NK-92 (cell line): ENCODE data around the gene CLECL1.
"Not testable (repeated sequence)": the region's sequence is repeated elsewhere in the genome, so short reads cannot be mapped to it uniquely, and the experiment has no call there.

ENCODE experiments used
- DNase-seq: peaks from one replicate; lab custom pipeline; 2025; ENCODE audit not compliant: unreplicated experiment; lab: John Stamatoyannopoulos, UW

The CLECL1 gene

DNA sequence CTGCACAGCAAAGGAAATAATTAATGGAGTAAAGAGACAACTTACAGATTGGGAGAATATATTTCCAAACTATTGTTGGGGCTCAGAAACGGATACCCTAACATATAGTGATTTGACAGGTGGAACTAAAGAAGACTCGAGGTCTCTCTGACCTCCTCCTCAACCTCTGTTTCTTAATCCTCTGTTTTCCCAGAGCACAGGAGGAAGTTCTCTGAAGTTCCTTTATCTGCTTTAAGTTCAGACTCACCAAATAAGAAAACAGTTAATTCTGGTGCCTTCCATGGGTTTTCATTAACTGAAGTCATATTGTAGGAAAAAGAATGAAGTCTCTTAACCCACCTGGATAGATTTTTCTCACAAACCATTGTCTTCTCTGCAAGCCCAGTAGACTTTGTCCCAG lies 34.2 kb downstream of the CLECL1 start:
- no peak for DNase-seq

DNA sequence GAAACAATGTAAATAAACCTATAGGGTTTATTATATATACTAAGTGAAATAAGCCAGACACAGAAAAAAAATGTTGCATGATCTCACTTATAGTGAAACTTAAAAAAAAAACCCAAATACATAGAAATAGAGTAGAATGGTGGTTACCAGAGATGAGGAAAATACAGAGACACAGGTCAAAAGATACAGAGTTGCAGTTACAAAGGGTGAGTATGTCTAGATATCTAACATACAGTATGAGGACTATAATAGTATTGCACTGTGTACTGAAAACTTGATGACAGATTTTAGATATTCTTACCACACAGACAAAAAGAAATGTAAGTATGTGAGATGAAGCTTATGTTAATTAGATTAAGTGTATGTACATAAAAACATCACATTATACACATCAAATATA lies 35.3 kb downstream of the CLECL1 start:
- no peak for DNase-seq

DNA sequence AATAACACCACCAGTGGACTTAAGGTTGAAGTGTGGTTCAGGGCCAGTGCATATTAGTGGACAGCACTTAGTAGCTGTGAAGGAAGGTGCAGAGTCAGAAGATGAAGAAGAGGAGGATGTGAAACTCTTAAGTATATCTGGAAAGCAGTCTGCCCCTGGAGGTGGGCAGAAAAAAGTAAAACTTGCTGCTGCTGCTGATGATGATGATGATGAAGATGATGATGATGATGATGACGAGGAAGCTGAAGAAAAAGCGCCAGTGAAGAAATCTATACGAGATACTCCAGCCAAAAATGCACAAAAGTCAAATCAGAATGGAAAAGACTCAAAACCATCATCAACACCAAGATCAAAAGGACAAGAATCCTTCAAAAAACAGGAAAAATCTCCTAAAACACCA lies 37.2 kb downstream of the CLECL1 start:
- not testable (repeated sequence) for DNase-seq

DNA sequence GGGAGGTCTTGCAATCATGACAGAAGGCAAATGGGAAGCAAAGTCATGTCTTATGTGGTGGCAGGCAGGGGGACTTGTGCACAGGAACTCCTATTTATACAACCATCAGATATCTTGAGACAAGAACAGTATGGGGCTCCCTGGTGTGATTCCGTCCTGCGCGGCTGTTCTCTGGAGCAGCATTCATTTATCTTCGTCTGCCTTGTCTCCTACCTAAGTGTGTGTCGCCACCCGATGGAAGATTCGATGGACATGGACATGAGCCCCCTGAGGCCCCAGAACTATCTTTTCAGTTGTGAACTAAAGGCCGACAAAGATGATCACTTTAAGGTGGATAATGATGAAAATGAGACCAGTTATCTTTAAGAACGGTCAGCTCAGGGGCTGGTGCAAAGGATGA lies 37.7 kb downstream of the CLECL1 start:
- DNase-seq, result not testable (repeated sequence)

DNA sequence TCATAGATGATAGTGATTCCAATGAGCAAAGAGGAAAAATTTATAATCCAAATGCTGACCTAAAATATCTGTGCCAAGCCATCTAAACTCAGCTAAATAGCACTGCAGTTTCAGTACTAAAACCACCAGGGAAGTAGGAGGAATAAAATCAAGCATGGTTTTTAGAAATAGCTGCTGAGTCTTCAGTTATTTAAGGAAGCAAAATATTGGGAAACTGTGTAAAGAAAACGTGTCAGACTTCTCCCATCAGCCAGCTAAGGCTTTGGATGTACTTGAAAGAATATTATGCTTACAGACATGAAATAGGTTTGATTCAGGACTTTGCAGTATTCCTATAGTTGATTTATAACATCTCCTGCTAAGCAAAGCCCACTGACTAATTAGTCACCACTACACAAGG lies 38.7 kb downstream of the CLECL1 start:
- DNase-seq, result no peak

DNA sequence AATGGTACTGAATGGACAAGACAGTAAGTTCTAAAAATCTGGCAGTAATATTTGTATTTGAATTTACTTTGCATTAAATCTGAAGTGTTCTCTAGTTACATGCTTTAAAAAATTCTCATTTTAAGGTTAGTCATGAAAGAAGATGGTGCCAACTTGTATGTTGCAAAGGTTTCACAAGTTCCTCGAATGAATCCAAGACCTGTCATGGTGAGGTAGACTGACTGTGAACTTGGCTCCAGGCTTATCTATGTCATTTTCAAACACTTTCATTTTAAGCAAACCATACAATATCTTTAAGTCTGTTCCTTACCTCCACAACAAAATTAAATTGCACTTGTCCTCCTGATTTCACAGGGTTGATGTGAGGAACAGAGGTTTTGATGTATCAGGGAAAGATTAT lies 40.0 kb downstream of the CLECL1 start:
- no peak for DNase-seq

DNA sequence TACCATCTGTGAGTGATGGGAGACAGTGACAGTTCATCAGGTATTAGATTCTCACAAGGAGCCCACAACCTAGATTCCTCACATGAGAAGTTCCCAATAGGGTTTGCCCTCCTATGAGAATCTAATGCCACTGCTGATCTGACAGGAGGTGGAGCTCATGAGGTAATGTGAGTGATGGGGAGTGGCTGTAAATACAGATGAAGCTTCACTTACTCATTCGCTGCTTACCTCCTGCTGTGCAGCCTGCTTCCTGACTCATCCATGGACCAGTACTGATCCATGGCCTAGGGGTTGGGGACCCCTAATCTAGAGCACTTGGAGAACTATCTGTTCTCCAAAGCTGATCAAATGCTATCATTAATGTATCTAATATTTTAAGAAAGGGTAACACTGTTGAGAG lies 45.7 kb downstream of the CLECL1 start:
- DNase-seq, result no peak

DNA sequence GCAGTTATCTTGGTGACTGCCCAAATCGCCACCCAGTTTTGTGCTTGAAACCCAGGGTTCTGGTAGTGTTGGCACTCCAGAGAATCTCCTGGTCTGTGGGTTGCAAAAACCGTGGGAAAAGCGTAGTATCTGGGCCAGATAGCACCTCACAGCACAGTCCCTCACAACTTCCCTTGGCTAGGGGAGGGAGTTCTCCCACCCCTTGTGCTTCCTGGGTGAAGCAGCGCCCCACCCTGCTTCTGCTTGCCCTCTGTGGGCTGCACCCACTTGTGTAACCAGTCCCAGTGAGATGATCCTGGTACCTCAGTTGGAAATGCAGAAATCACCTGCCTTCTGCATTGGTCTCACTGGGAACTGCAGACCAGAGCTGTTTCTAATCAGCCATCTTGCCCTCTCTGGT lies 47.0 kb downstream of the CLECL1 start:
- no peak for DNase-seq

DNA sequence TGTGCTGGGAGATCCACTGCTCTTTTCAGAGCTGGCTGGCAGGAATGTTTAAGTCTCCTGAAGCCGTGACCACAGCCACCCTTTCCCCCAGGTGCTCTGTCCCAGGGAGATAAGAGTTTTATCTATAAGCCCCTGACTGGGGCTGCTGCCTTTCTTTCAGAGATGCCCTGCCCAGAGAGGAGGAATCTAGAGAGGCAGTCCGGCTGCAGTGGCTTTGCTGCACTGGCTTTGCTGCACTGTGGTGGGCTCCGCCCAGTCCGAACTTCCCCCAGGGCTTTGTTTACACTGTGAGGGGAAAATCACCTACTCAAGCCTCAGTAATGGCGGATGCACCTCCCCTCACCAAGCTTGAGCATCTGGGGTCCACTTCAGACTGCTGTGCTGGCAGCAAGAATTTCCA lies 47.5 kb downstream of the CLECL1 start:
- DNase-seq, result not testable (repeated sequence)

DNA sequence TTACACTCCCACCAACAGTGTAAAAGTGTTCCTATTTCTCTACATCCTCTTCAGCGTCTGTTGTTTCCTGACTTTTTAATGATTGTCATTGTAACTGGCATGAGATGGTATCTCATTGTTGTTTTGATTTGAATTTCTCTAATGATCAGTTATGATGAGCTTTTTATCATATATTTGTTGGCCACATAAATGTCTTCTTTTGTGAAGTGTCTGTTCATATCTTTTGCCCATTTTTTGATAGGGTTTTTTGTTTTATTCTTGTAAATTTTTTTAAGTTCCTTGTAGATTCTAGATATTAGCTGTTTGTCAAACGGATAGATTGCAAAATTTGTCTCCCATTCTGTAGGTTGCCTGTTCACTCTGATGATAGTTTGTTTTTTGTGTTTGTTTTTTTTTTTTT lies 49.9 kb downstream of the CLECL1 start:
- DNase-seq, result not testable (repeated sequence)

DNA sequence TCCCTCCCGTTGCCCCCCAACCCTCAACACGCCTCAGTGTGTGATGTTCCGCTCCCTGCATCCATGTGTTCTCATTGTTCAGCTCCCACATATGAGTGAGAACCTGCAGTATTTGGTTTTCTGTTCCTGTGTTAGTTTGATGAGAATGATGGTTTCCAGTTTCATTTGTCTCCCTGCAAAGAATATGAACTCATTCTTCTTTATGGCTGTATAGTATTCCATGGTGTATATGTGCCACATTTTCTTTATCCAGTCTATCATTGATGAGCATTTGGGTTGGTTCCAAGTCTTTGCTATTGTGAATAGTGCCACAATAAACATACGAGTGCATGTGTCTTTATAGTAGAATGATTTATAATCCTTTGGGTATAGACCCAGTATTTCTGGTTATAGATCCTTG lies 50.4 kb downstream of the CLECL1 start:
- DNase-seq, result not testable (repeated sequence)

DNA sequence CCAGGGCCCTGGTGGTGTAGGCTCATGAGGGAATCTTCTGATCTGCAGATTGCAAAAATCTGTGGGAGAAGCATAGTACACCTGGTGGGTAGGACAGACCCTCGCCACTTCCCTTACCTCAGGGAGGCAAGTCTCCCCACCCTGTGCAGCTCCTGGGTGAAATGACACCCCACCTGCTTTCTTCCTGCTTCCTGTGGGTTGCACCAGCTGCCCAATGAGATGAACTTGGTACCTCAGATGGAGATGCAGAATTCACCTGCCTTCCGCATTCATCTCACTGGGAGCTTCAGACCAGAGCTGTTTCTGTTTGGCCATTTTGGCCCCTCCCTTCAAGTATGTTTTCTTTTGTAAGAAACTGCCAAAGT lies 58.7 kb downstream of the CLECL1 start:
- DNase-seq, result no peak

DNA sequence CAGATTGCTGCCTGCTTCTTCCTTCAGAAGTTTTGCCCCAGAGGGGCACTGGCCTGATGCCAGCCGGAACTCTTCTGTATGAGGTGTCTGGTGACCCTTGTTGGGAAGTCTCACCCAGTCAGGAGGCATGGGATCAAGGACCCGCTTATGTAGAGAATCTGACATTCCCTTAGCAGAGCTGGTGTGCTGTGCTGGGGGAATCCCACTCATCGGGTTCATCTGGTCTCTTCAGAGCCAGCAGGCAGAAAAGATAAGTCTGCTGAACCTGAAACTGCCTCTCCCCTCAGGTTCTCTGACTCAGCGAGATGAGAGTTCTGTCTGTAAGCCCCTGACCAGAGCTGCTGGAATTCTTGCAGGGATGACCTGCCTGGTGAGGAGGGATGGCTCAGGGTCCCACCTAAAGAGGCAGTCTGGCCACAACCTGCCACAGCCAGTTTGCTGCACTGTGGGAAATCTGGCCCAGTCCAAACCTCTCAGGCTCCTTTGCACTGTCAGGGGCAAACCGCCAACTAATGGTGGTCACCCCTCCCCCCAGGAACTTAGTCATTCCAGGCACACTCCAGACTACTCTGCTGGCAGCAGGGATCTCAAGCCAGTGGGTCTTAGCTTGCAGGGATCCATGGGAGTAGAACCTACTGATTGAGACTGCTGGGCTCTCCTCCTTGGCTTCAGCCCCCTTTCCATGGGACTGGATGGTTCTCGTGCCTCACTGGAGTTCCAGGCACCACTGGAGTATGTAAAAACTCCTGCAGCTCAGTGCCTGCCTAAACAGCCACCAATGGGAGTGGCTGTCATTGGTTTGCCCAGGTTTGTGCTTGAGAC lies 59.3 kb downstream of the CLECL1 start:
- no peak for DNase-seq
